Smooth muscle cell (in vitro differentiated cells): Measurements from ENCODE around the gene LRCH4. TPM values are rescaled to one million over a fixed set of nuclear protein-coding genes. Genes with fewer than 3 reads are reported as not detected.

Experiments used
- DNase-seq: peaks from one replicate; lab custom pipeline; 2025; ENCODE audit not compliant: unreplicated experiment; lab: John Stamatoyannopoulos, UW
- H2AFZ ChIP-seq: fragments of 200-600 bp; sonication (generic); 2 replicates; pipeline ENCODE4 v1.6.0; 2016; ENCODE audit warnings: antibody characterized with exemption, low read depth, mild to moderate bottlenecking
- H3F3A ChIP-seq: fragments of 200-600 bp; sonication (generic); 2 replicates; pipeline ENCODE4 v1.6.0; 2017; ENCODE audit warnings: antibody characterized with exemption, low read depth
- H3K27ac ChIP-seq: fragments of 200-600 bp; sonication (generic); 2 replicates; pipeline ENCODE4 v1.5.1; 2016; ENCODE audit warnings: low read depth, mild to moderate bottlenecking
- H3K27me3 ChIP-seq: fragments of 200-600 bp; sonication (generic); 2 replicates; pipeline ENCODE4 v1.6.1; 2016; ENCODE audit warnings: low read depth, mild to moderate bottlenecking
- H3K36me3 ChIP-seq: fragments of 200-600 bp; sonication (generic); 2 replicates; pipeline ENCODE4 v1.5.1; 2016; ENCODE audit warnings: low read depth
- H3K4me1 ChIP-seq: fragments of 200-600 bp; sonication (generic); 2 replicates; pipeline ENCODE4 v1.5.1; 2016; ENCODE audit warnings: low read depth
- H3K4me2 ChIP-seq: fragments of 200-600 bp; sonication (generic); 2 replicates; pipeline ENCODE4 v1.6.0; 2016; ENCODE audit warnings: mild to moderate bottlenecking
- H3K4me3 ChIP-seq: fragments of 200-600 bp; sonication (generic); 2 replicates; pipeline ENCODE4 v1.5.1; 2016; ENCODE audit warnings: mild to moderate bottlenecking
- H3K79me2 ChIP-seq: fragments of 200-600 bp; sonication (generic); 2 replicates; pipeline ENCODE4 v1.6.0; 2016; ENCODE audit warnings: low read depth, mild to moderate bottlenecking
- H3K9ac ChIP-seq: fragments of 200-600 bp; sonication (generic); 2 replicates; pipeline ENCODE4 v1.6.0; 2016; ENCODE audit warnings: low read depth
- H3K9me3 ChIP-seq: fragments of 200-600 bp; sonication (generic); replicated peaks from 2 replicates; pipeline ENCODE4 v1.5.1; 2016; ENCODE audit warnings: low read depth
- H4K20me1 ChIP-seq: fragments of 200-600 bp; sonication (generic); 2 replicates; pipeline ENCODE4 v1.6.0; 2016; ENCODE audit warnings: low read depth
- WGBS: methylation state at CpG from one replicate; pipeline ENCODE4 v1.1.7; 2016; ENCODE audit warnings: low lambda C conversion rate; 5-methylcytosine and 5-hydroxymethylcytosine counted together
- polyA plus RNA-seq: library from polyadenylated mRNA; unstranded; fragments of >200 nt; fragmentation: Nextera tagmentation; extraction: Ambion mirVana; gene quantifications from 2 replicates; pipeline ENCODE4 v1.2.1, GENCODE V29; 2016
- total RNA-seq: library from RNA; depleted of rRNA; stranded (reverse); fragments of >200 nt; gene quantifications from 2 replicates; pipeline ENCODE4 v1.2.3, GENCODE V29; 2014
- TF ChIP-seq, protein P1 (sequence below): fragments of 200-600 bp; sonication (generic); IDR thresholded peaks from 2 replicates; pipeline ENCODE4 v1.5.1; 2017; ENCODE audit warnings: borderline replicate concordance, mild to moderate bottlenecking, antibody characterized with exemption; ENCODE audit not compliant: insufficient read depth, poor library complexity, severe bottlenecking

The LRCH4 gene
- total and polyA plus RNA-seq, 2 experiments from 2014 or later, result 48.2 to 58.5 TPM

DNA sequence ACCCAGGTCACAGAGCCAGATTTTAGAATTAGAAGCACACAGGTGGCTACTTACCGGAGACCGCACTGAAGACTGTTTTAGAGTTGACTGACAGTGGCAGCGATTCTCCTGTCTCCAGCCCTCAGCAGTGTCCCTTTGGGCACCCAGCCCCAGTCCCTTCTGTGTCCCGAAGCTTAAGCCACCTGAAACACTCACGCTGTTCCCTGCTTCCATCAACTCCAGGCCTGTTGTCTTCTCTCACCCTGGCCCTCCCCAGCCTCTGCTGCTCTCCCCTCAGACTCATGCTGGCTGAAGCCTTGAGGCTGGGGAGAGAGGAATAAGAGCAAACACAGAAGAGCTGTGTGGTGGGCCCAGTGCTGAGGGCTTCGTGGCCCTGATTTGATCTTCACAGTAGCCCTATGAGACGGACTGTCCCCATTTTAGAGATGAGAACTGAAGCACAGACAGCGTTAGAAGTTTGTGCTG lies 22.8 kb downstream of the LRCH4 start:
- H3F3A ChIP-seq, result no peaks in the 10 kb centered on the region
- no peak overlapping the region for H2AFZ ChIP-seq
- TF ChIP-seq, protein P1, sequence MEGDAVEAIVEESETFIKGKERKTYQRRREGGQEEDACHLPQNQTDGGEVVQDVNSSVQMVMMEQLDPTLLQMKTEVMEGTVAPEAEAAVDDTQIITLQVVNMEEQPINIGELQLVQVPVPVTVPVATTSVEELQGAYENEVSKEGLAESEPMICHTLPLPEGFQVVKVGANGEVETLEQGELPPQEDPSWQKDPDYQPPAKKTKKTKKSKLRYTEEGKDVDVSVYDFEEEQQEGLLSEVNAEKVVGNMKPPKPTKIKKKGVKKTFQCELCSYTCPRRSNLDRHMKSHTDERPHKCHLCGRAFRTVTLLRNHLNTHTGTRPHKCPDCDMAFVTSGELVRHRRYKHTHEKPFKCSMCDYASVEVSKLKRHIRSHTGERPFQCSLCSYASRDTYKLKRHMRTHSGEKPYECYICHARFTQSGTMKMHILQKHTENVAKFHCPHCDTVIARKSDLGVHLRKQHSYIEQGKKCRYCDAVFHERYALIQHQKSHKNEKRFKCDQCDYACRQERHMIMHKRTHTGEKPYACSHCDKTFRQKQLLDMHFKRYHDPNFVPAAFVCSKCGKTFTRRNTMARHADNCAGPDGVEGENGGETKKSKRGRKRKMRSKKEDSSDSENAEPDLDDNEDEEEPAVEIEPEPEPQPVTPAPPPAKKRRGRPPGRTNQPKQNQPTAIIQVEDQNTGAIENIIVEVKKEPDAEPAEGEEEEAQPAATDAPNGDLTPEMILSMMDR, result no peak
- H3K36me3 ChIP-seq, result no peaks in the 10 kb centered on the region
- H3K27ac ChIP-seq, result no peak overlapping the region
- no peaks in the 10 kb centered on the region for H3K79me2 ChIP-seq
- no peak overlapping the region for H3K9ac ChIP-seq
- no peak for DNase-seq
- 94% methylated on average over 8 of the region's 8 CpGs for WGBS
- no peaks in the 10 kb centered on the region for H3K4me1 ChIP-seq
- no peaks in the 10 kb centered on the region for H3K9me3 ChIP-seq
- H4K20me1 ChIP-seq, result no peaks in the 10 kb centered on the region
- no peaks in the 10 kb centered on the region for H3K27me3 ChIP-seq
- H3K4me2 ChIP-seq, result no peak overlapping the region
- no peak overlapping the region for H3K4me3 ChIP-seq

DNA sequence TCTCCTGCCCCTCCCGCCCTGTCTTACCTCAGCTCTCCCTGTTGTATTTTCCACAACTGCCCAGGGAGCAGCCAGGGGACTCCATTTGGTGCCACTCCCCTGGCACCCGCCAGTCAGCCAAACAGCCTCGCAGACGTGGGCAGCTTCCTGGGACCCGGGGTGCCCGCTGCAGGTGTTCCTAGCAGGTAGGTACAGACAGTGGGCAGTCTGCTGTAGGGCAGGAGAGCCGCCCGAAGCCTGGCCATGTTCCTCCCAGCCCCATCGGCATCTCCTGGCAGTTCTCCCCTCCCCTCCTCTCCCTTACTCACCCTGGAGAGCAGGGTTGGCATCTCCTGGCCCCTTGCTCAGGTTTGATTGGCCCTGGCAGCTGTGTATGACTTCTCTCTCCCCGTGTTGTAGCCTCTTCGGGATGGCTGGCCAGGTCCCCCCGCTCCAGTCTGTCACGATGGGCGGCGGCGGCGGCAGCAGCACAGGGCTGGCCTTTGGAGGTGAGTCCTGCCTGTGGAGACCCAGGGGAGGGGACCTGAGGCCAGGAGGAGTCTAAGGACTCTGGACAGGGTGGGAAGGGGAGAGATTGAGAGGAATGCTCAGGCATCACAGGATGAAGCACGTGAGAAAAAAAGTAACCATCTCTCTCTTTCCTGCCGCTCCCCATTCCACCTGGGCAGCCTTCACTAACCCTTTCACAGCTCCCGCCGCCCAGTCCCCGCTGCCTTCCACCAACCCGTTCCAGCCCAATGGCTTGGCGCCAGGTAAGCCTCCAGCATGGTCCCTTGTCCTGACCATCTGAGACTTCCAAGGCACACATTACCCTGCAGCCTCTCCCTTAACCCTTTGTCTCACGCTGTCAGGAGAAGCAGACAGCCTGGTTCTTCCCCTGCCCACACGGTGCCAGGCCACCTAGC lies 23.5 kb downstream of the LRCH4 start:
- Histone ChIP-seq H3K4me3 (no peak overlapping the region), H3K27me3 (no peaks in the 10 kb centered on the region), H2AFZ (no peak overlapping the region), H3K9me3 (no peaks in the 10 kb centered on the region), H4K20me1 (no peaks in the 10 kb centered on the region), H3K4me1 (no peaks in the 10 kb centered on the region), H3K27ac (no peak overlapping the region), H3K4me2 (no peak overlapping the region), H3K9ac (no peak overlapping the region), H3K79me2 (no peaks in the 10 kb centered on the region), H3F3A (no peaks in the 10 kb centered on the region), H3K36me3 (no peaks in the 10 kb centered on the region)
- TF ChIP-seq, protein P1, result no peak
- DNase-seq, result no peak
- 95% methylated on average over 20 of the region's 26 CpGs for whole genome bisulfite sequencing

DNA sequence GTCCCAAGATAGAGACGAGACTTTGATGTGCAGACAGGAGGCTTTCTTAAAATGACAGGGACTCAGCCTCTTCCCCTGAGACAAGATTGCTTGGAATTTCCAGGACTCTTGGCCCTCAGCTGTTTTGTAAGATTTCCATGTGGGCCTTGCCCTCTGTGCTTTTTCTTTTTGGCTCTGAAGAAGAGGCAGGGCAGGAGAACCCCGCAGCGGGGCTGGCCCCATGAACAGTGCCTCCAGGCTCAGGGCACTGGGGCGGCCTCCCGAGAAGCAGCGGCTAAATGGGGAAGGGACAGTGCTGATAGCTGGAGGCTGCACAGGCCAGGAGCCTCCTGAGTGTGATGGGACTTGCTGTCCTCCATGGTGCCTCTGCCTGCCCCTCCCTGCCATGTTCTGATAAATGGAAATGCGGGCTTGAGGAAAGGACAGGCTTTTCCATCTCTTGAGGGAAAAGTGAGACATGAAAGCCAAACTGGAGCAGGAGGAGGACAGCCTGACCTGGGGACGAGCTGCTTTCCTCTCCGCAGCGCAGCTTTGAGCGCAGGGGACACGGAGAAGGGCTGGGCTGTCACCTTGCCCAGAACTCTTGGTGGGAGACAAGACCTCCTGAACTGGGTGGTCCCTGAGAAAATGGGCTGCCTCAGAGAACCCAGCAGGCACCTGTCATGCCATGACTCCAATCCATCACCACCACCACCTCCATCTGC lies 24.3 kb downstream of the LRCH4 start:
- Histone ChIP-seq H3K9ac (no peak overlapping the region), H3K4me2 (no peak overlapping the region), H3K27ac (no peak overlapping the region), H4K20me1 (no peaks in the 10 kb centered on the region), H3K4me3 (no peak overlapping the region), H3K4me1 (no peaks in the 10 kb centered on the region), H3K27me3 (no peaks in the 10 kb centered on the region), H3F3A (no peaks in the 10 kb centered on the region), H2AFZ (no peak overlapping the region), H3K79me2 (no peaks in the 10 kb centered on the region), H3K9me3 (no peaks in the 10 kb centered on the region), H3K36me3 (no peaks in the 10 kb centered on the region)
- WGBS, result 97% methylated on average over 12 of the region's 12 CpGs
- no peak for DNase-seq
- TF ChIP-seq, protein P1, result no peak
